ENCODE measurements around the gene FGF6. TPM values are rescaled to one million over a fixed set of nuclear protein-coding genes. Genes with fewer than 3 reads are reported as not detected.

Gene FGF6
- total RNA-seq, 1 experiment from 2014 or later: not detected

DNA sequence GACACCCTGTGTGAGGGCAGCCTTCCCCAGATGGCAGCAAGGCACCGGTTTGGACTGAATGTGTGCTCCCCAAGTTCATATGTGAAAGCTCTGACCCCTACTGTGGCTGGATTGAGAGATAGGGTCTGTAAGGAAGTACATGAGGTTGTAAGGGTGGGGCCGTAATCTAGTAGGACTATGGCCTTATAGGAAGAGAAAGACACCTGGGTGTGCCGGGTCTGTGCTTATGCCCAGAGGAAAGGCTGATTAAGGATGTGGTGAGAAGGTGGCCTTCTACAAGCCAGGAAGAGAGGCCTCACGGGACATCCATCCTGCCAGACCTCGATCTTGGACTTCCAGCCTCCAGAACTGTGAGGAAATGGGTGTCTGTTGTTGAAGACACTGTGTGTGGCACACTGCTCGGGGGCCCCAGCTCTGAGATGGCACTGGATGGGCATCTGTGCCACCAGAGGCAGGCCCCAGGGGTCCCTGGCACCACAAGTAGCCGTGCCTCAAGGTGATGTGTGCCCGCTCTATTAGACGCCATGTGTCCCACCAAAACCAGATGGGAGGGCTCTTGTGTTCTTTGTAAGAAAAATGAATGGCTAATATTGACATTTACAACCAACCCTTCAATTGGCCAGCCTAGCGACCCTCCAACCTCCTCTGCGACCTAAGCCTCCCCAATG lies 22.0 kb downstream of the FGF6 start:
- in situ Hi-C loops (cut with HindIII; ENCODE audit: low pct_unique_long_range_greater_than_20kb, low sequenced_read_pairs): no loop called here
- TF ChIP-seq SIN3A (IDR thresholded peaks at IDR 0.05; ENCODE audit: borderline replicate concordance, insufficient read depth, low read depth, low read length) (no peak), TCF7L2 (IDR thresholded peaks at IDR 0.05; ENCODE audit: low read depth, low read length) (no peak), POLR2AphosphoS5 (IDR thresholded peaks at IDR 0.05; ENCODE audit: low read depth, low read length) (no peak)
- TF ChIP-seq, protein P1, sequence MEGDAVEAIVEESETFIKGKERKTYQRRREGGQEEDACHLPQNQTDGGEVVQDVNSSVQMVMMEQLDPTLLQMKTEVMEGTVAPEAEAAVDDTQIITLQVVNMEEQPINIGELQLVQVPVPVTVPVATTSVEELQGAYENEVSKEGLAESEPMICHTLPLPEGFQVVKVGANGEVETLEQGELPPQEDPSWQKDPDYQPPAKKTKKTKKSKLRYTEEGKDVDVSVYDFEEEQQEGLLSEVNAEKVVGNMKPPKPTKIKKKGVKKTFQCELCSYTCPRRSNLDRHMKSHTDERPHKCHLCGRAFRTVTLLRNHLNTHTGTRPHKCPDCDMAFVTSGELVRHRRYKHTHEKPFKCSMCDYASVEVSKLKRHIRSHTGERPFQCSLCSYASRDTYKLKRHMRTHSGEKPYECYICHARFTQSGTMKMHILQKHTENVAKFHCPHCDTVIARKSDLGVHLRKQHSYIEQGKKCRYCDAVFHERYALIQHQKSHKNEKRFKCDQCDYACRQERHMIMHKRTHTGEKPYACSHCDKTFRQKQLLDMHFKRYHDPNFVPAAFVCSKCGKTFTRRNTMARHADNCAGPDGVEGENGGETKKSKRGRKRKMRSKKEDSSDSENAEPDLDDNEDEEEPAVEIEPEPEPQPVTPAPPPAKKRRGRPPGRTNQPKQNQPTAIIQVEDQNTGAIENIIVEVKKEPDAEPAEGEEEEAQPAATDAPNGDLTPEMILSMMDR (IDR thresholded peaks at IDR 0.05): no peak
- TF ChIP-seq, protein P2, sequence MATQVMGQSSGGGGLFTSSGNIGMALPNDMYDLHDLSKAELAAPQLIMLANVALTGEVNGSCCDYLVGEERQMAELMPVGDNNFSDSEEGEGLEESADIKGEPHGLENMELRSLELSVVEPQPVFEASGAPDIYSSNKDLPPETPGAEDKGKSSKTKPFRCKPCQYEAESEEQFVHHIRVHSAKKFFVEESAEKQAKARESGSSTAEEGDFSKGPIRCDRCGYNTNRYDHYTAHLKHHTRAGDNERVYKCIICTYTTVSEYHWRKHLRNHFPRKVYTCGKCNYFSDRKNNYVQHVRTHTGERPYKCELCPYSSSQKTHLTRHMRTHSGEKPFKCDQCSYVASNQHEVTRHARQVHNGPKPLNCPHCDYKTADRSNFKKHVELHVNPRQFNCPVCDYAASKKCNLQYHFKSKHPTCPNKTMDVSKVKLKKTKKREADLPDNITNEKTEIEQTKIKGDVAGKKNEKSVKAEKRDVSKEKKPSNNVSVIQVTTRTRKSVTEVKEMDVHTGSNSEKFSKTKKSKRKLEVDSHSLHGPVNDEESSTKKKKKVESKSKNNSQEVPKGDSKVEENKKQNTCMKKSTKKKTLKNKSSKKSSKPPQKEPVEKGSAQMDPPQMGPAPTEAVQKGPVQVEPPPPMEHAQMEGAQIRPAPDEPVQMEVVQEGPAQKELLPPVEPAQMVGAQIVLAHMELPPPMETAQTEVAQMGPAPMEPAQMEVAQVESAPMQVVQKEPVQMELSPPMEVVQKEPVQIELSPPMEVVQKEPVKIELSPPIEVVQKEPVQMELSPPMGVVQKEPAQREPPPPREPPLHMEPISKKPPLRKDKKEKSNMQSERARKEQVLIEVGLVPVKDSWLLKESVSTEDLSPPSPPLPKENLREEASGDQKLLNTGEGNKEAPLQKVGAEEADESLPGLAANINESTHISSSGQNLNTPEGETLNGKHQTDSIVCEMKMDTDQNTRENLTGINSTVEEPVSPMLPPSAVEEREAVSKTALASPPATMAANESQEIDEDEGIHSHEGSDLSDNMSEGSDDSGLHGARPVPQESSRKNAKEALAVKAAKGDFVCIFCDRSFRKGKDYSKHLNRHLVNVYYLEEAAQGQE (IDR thresholded peaks at IDR 0.05; ENCODE audit: insufficient read depth in 1 of 2, low read depth in 2 of 2, low read length in 1 of 2): no peak
- intact Hi-C loops (cut with micrococcal nuclease; ENCODE audit: unreplicated experiment): loop anchor here (5.0 kb wide), 1 partner anchor 104 kb away; no protein-coding TSS in a partner anchor
- ChIA-PET CTCF (interaction anchor here (0.7 kb wide), 1 partner anchor 523 kb away, joined by 10 read pairs; no protein-coding TSS in a partner anchor), POLR2A (no interaction called here)
- Histone ChIP-seq H3K36me3 (ENCODE audit: control insufficient read depth, insufficient read depth, low read length) (no peaks in the 10 kb centered on the region), H3K4me3 (ENCODE audit: low read depth in 2 of 2, low read length in 2 of 2) (no peak overlapping the region), H3K27ac (ENCODE audit: low read length) (no peak overlapping the region), H3K27me3 (ENCODE audit: control insufficient read depth, insufficient read depth, low read length) (no peaks in the 10 kb centered on the region), H3K9me3 (ENCODE audit: control insufficient read depth, insufficient read depth, low read depth, low read length) (no peaks in the 10 kb centered on the region), H3K4me1 (ENCODE audit: control insufficient read depth, insufficient read depth, low read length) (no peaks in the 10 kb centered on the region)
- BruUV-seq (replicated peaks): no TSS peak
- ATAC-seq (no peak), DNase-seq (ENCODE audit: low read depth, low spot score) (no peak)

DNA sequence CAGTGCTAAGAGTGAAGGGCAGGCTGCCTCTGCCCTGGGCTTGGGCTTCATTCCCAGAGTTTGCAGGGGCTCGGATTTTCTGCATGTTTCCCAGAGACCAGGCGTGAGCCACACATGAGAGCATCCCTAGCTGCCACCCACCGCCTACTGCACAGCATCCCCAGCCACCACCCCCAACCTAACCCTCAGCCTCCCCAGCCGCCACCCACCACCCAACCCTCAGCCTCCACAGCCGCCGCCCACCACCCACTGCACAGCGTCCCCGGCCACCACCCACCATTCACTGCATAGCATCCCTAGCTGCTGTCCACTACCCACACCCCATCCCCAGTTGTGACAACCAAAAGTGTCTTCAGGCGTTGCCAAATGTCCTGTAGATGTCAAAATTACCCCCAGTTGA lies 22.6 kb downstream of the FGF6 start:
- Histone ChIP-seq H3K36me3 (ENCODE audit: control insufficient read depth, insufficient read depth, low read length) (no peaks in the 10 kb centered on the region), H3K9me3 (ENCODE audit: control insufficient read depth, insufficient read depth, low read depth, low read length) (no peaks in the 10 kb centered on the region), H3K4me1 (ENCODE audit: control insufficient read depth, insufficient read depth, low read length) (no peaks in the 10 kb centered on the region), H3K27me3 (ENCODE audit: control insufficient read depth, insufficient read depth, low read length) (no peaks in the 10 kb centered on the region; the same call in 1 of the 2 replicates), H3K4me3 (ENCODE audit: low read depth in 2 of 2, low read length in 2 of 2) (no peak overlapping the region), H3K27ac (ENCODE audit: low read length) (no peak overlapping the region)
- ATAC-seq (no peak), DNase-seq (ENCODE audit: low read depth, low spot score) (no peak)
- POLR2A ChIA-PET: no interaction called here
- intact Hi-C loops (cut with micrococcal nuclease; ENCODE audit: unreplicated experiment): loop anchor here (5.0 kb wide), 1 partner anchor 104 kb away; no protein-coding TSS in a partner anchor
- in situ Hi-C loops (cut with HindIII; ENCODE audit: low pct_unique_long_range_greater_than_20kb, low sequenced_read_pairs): no loop called here
- no TSS peak for BruUV-seq (replicated peaks)
- TF ChIP-seq POLR2AphosphoS5 (IDR thresholded peaks at IDR 0.05; ENCODE audit: low read depth, low read length) (no peak), TCF7L2 (IDR thresholded peaks at IDR 0.05; ENCODE audit: low read depth, low read length) (no peak), SIN3A (IDR thresholded peaks at IDR 0.05; ENCODE audit: borderline replicate concordance, insufficient read depth, low read depth, low read length) (no peak)
- TF ChIP-seq, protein P2 (IDR thresholded peaks at IDR 0.05; ENCODE audit: insufficient read depth in 1 of 2, low read depth in 2 of 2, low read length in 1 of 2): no peak
- TF ChIP-seq, protein P1 (IDR thresholded peaks at IDR 0.05): no peak
- CTCF ChIA-PET: interaction anchor here (0.7 kb wide), 1 partner anchor 522 kb away, joined by 10 read pairs; no protein-coding TSS in a partner anchor
